Spleen (tissue), 11 donors: Measurements from ENCODE around the gene SUPT20HL2. TPM values are rescaled to one million over a fixed set of nuclear protein-coding genes. Genes with fewer than 3 reads are reported as not detected.

Experiments
- DNase-seq: peaks from one replicate; pipeline ENCODE4 v3.0.0-alpha.2; 2020
- H3K27ac ChIP-seq, 8 donors: fragments of 200-600 bp; sonication (generic) in 7 of 8; 1 replicate in 4 of 8; 2 replicates in 4 of 8; pipeline versions ENCODE4 v1.5.0 to v1.8.0; 2016 to 2021; ENCODE audit warnings: inconsistent platforms in 4 of 8, mild to moderate bottlenecking in 4 of 8, moderate library complexity in 1 of 8
- H3K27me3 ChIP-seq, 7 donors: fragments of 200-600 bp; sonication (generic) in 6 of 7; replicated peaks in 1 of 7; 1 replicate in 4 of 7; 2 replicates in 3 of 7; pipeline versions ENCODE4 v1.5.0 to v1.8.0; 2016 to 2021; ENCODE audit warnings: inconsistent platforms in 3 of 7, mild to moderate bottlenecking in 1 of 7
- H3K36me3 ChIP-seq, 6 donors: fragments of 200-600 bp; sonication (generic) in 5 of 6; 1 replicate in 4 of 6; 2 replicates in 2 of 6; pipeline versions ENCODE4 v1.5.0 to v1.8.0; 2016 to 2021; ENCODE audit warnings: inconsistent platforms in 2 of 6
- H3K4me1 ChIP-seq, 6 donors: fragments of 200-600 bp; sonication (generic) in 5 of 6; 1 replicate in 3 of 6; 2 replicates in 3 of 6; pipeline versions ENCODE4 v1.5.0 to v1.8.0; 2016 to 2021; ENCODE audit warnings: inconsistent platforms in 3 of 6
- H3K4me3 ChIP-seq, 8 donors: fragments of 200-600 bp; sonication (generic) in 7 of 8; 1 replicate in 4 of 8; 2 replicates in 4 of 8; pipeline versions ENCODE4 v1.5.0 to v1.8.0; 2016 to 2021; ENCODE audit warnings: inconsistent platforms in 4 of 8, mild to moderate bottlenecking in 4 of 8, moderate library complexity in 2 of 8
- H3K9me3 ChIP-seq, 8 donors: fragments of 200-600 bp; sonication (generic) in 7 of 8; 1 replicate in 4 of 8; 2 replicates in 4 of 8; pipeline versions ENCODE4 v1.5.0 to v1.8.0; 2016 to 2021; ENCODE audit warnings: inconsistent platforms in 4 of 8
- CTCF ChIP-seq, 11 experiments: fragments of 200-600 bp in 7 of 11; fragments of 450-650 bp in 4 of 11; sonication (generic) in 4 of 11; IDR thresholded peaks in 8 of 11; conservative IDR thresholded peaks in 3 of 11; 1 replicate in 7 of 11; 2 replicates in 4 of 11; pipeline versions ENCODE4 v1.4.0 to v1.8.0; 2016 to 2021; ENCODE audit warnings: antibody characterized with exemption in 11 of 11, inconsistent platforms in 4 of 11, mild to moderate bottlenecking in 1 of 11
- POLR2A ChIP-seq, 3 donors: fragments of 450-650 bp; IDR thresholded peaks; one replicate each; pipeline ENCODE4 v1.5.1; 2017; ENCODE audit warnings: antibody characterized with exemption in 3 of 3, mild to moderate bottlenecking in 1 of 3
- POLR2AphosphoS5 ChIP-seq, 3 donors: sonication (generic); formaldehyde crosslinking; IDR thresholded peaks; one replicate each; pipeline ENCODE4 v1.5.1; 2017; ENCODE audit warnings: antibody characterized with exemption in 3 of 3
- WGBS, 5 donors: extraction: QIAGEN DNeasy Blood & Tissue Kit in 3 of 5; methylation state at CpG; one replicate each; pipeline versions ENCODE4 v1.1.5 to v1.1.7; 2013 to 2018; 5-methylcytosine and 5-hydroxymethylcytosine counted together
- intact Hi-C: fragments of 100-400 bp; cut with DNase I; formaldehyde crosslinking; loops from one replicate; pipeline ENCODE4 v1.15.0; 2023; ENCODE audit warnings: low total_unique reads
- polyA plus RNA-seq, 3 donors: library from polyadenylated mRNA; stranded (reverse); fragments of 200-250 nt; gene quantifications; one replicate each; pipeline ENCODE4 v1.2.1, GENCODE V29; 2013
- total RNA-seq, 7 donors: library from RNA; depleted of rRNA in 3 of 7; stranded (reverse); fragments of >200 nt in 3 of 7; fragmentation: NEBNext Ultra II Directional in 4 of 7; extraction: Animal tissue kit (Norgen Biotek cat#: 25700) in 4 of 7; gene quantifications; one replicate each; pipeline versions ENCODE4 v1.1.0 to v1.2.1, GENCODE V29; 2016 to 2021
- donor health status: healthy with polysubstance abuse.
- donor health status: DM: no; HTN: no; CAD: no; lungs with moderate emphysema.
- donor health status: DM: no; HTN: no; CAD: no.
- donor health status: Bipolar disorder and iron deficiency.
- donor health status: healthy.
- donor health status: DM: no; HTN: no; CAD: no.
- donor health status: DM: yes; HTN: yes; CAD: no.

Gene SUPT20HL2
- total and polyA plus RNA-seq, 10 donors = not detected

DNA sequence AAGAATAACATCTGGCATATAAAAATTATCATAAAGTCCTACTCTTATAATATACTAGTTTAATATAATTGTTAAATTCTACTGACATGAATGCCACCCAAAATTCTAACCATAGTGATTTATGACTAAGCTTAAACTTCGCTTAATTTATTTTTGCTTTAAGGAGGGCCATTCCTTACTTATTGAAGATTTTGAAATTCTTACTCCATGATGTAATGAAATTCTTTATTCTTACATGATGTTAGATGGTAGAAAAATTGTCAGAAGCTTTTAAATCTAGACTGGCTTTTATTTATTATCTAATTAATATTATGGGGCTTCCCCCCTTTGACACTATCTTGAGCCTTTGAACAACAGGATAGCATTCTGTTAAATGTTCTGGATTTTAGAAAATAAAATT, 19.5 kb upstream of the SUPT20HL2 start:
- Histone ChIP-seq H3K4me1 (no peaks in the 10 kb centered on the region), H3K9me3 (peaks cover 0 to 5% (median 0%) of the 10 kb centered on the region in 8 donors), H3K27ac (no peak overlapping the region), H3K4me3 (no peak overlapping the region), H3K36me3 (no peaks in the 10 kb centered on the region), H3K27me3 (peaks cover 0 to 24% (median 0%) of the 10 kb centered on the region in 7 donors)
- intact Hi-C loops = no loop called here
- DNase-seq = no peak
- 75 to 98% (median 84%) methylated on average over 1 of the region's 1 CpG for WGBS, 5 donors
- TF ChIP-seq CTCF (IDR thresholded peaks at IDR 0.05 in 8 of 11, conservative IDR thresholded peaks at IDR 0.05 in 3 of 11) (no peak), POLR2A (IDR thresholded peaks at IDR 0.05) (no peak), POLR2AphosphoS5 (IDR thresholded peaks at IDR 0.05) (no peak)

GRCh38 chrX:24332878-24333277, 19.0 kb upstream of the SUPT20HL2 start:
- Histone ChIP-seq H3K27me3 (peaks cover 0 to 24% (median 0%) of the 10 kb centered on the region in 7 donors), H3K36me3 (no peaks in the 10 kb centered on the region), H3K9me3 (peaks cover 0 to 5% (median 0%) of the 10 kb centered on the region in 8 donors), H3K4me1 (no peaks in the 10 kb centered on the region), H3K27ac (no peak overlapping the region), H3K4me3 (no peak overlapping the region)
- no peak for DNase-seq
- WGBS, 5 donors = 65 to 79% (median 70%) methylated on average over 4 of the region's 4 CpGs
- no peak for TF ChIP-seq POLR2A (IDR thresholded peaks at IDR 0.05)
- TF ChIP-seq POLR2AphosphoS5 (IDR thresholded peaks at IDR 0.05) = no peak
- no peak for TF ChIP-seq CTCF (IDR thresholded peaks at IDR 0.05 in 8 of 11, conservative IDR thresholded peaks at IDR 0.05 in 3 of 11)
- intact Hi-C loops = no loop called here

- WGBS, 5 donors = 76 to 94% (median 86%) methylated on average over 1 of the region's 1 CpG
- H3K4me3 ChIP-seq = no peak overlapping the region
- TF ChIP-seq POLR2AphosphoS5 (IDR thresholded peaks at IDR 0.05) (no peak), POLR2A (IDR thresholded peaks at IDR 0.05) (no peak)
These were observed 11.4 kb upstream of the SUPT20HL2 start for GRCh38 chrX:24325231-24325630.

GRCh38 chrX:24321741-24322395, 8.0 kb upstream of the SUPT20HL2 start:
- TF ChIP-seq POLR2A (IDR thresholded peaks at IDR 0.05) = no peak
- TF ChIP-seq CTCF (IDR thresholded peaks at IDR 0.05 in 8 of 11, conservative IDR thresholded peaks at IDR 0.05 in 3 of 11) = no peak
- TF ChIP-seq POLR2AphosphoS5 (IDR thresholded peaks at IDR 0.05) = no peak
- intact Hi-C loops = no loop called here
- Histone ChIP-seq H3K4me1 (no peaks in the 10 kb centered on the region), H3K9me3 (no peaks in the 10 kb centered on the region), H3K4me3 (no peak overlapping the region), H3K27me3 (peaks cover 0 to 18% (median 0%) of the 10 kb centered on the region in 7 donors), H3K36me3 (no peaks in the 10 kb centered on the region), H3K27ac (no peak overlapping the region)
- no peak for DNase-seq
- 58 to 93% (median 85%) methylated on average over 1 to 4 of the region's 4 CpGs for WGBS, 5 donors

More at GRCh38 chrX:24325231-24325630, 11.4 kb upstream of the SUPT20HL2 start:
- H3K27me3 ChIP-seq = peaks cover 0 to 25% (median 0%) of the 10 kb centered on the region in 7 donors
- no peak for DNase-seq
- no peaks in the 10 kb centered on the region for H3K9me3 ChIP-seq
- no peaks in the 10 kb centered on the region for H3K4me1 ChIP-seq
- no peak overlapping the region for H3K27ac ChIP-seq
- no peaks in the 10 kb centered on the region for H3K36me3 ChIP-seq
- intact Hi-C loops = no loop called here
